Vagina (tissue), 2 donors: ENCODE data around the gene ZCCHC14.
A peak's percentile ranks its signal among the peaks of the same experiment; 100 is the strongest.

Experiments used
- POLR2AphosphoS5 ChIP-seq, 2 donors: sonication (generic); formaldehyde crosslinking; IDR thresholded peaks; one replicate each; pipeline ENCODE4 v1.9.0; 2017; ENCODE audit warnings: antibody characterized with exemption in 2 of 2, mild to moderate bottlenecking in 2 of 2, low read depth in 1 of 2; ENCODE audit not compliant: insufficient read depth in 1 of 2
- TF ChIP-seq, protein P1 (sequence below), 3 experiments: fragments of 450-650 bp in 2 of 3; fragments of 200-600 bp in 1 of 3; sonication (generic) in 1 of 3; IDR thresholded peaks; one replicate each; pipeline ENCODE4 v1.5.1; 2017 to 2019; ENCODE audit warnings: antibody characterized with exemption in 3 of 3, mild to moderate bottlenecking in 2 of 3, moderate library complexity in 2 of 3

- TF ChIP-seq POLR2AphosphoS5 (IDR thresholded peaks at IDR 0.05; ENCODE audit: insufficient read depth in 1 of 2, low read depth in 1 of 2), result peak in 1 of 2 donors; percentile 15
- TF ChIP-seq, protein P1, sequence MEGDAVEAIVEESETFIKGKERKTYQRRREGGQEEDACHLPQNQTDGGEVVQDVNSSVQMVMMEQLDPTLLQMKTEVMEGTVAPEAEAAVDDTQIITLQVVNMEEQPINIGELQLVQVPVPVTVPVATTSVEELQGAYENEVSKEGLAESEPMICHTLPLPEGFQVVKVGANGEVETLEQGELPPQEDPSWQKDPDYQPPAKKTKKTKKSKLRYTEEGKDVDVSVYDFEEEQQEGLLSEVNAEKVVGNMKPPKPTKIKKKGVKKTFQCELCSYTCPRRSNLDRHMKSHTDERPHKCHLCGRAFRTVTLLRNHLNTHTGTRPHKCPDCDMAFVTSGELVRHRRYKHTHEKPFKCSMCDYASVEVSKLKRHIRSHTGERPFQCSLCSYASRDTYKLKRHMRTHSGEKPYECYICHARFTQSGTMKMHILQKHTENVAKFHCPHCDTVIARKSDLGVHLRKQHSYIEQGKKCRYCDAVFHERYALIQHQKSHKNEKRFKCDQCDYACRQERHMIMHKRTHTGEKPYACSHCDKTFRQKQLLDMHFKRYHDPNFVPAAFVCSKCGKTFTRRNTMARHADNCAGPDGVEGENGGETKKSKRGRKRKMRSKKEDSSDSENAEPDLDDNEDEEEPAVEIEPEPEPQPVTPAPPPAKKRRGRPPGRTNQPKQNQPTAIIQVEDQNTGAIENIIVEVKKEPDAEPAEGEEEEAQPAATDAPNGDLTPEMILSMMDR (IDR thresholded peaks at IDR 0.05), result no peak
Measured at GRCh38 chr16:87404764-87405625, 87.8 kb downstream of the ZCCHC14 start.
